Stimulated activated CD4-positive, alpha-beta T cell treated with anti-CD3 and anti-CD28 coated beads, Interleukin-2, amount 100 ng/mL, for 4 hours (primary cell): ENCODE results near the gene ONECUT3.

Experiments
- DNase-seq: peaks from one replicate; pipeline ENCODE4 v3.0.0-alpha.2; 2020; ENCODE audit warnings: low read depth

The ONECUT3 gene

DNA sequence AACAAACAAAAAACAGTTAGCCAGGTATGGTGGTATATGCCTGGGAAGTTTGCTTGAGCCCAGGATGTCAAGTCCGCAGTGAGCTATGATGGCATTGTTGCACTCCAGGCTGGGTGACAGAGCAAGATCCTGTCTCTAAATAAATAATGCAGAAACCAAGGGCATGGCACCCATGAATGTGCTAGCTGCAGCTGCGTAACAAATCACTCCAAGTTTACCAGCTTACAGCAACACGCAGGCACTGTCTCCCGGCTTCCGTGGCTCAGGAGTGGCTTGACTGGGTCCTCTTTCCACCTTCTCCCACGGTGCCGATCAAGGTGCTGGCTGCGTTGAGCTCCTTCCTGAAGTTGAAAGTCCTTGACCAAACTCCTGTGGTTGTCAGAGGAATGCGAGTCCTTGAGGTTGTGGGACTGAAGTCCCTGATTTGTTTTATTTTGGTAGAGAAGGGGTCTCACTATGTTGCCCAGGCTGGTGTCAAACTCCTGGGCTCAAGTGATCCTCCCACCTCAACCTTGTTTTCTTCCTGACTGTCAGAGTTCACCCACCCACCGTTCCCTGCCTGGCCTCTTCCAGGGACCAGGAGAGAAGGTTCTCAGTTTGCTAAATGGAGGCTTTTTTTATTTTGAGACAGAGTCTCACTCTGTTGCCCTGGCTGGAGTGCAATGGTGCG is 13.2 kb upstream of the ONECUT3 start:
- no peak for DNase-seq

DNA sequence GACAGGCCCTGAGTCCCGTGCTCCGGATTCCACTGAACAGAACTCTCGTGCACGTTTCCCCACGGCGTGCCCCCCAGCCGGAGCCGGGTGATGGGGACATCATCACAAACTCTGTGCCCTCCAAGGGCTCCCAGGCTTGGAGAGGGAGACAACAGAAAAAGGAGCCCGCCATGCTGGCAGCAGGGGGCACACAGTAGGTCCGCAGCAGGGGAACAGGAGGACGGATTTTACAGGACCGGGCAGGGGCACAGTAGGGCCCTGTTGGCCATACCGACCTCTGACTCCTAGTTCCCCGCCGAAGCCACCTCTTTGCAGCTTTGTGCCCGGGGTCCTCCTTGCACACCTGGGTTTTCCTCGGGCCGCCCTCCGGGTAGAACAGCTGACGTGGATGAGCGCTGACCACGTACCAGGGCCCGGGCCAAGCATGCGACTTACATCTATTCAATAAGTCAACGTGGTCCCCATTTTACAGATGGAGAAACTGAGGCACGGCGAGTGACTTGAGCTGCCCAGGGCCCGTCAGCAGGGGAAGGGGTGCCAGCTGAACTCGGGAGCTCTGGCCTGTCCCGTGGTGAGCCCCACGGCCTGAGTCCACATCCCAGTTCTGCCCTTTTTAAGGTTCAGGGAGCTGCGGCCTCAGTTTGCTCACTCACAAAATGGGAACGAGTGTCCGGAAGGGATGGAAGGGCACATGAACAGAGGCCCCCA is 10.2 kb upstream of the ONECUT3 start:
- no peak for DNase-seq

DNA sequence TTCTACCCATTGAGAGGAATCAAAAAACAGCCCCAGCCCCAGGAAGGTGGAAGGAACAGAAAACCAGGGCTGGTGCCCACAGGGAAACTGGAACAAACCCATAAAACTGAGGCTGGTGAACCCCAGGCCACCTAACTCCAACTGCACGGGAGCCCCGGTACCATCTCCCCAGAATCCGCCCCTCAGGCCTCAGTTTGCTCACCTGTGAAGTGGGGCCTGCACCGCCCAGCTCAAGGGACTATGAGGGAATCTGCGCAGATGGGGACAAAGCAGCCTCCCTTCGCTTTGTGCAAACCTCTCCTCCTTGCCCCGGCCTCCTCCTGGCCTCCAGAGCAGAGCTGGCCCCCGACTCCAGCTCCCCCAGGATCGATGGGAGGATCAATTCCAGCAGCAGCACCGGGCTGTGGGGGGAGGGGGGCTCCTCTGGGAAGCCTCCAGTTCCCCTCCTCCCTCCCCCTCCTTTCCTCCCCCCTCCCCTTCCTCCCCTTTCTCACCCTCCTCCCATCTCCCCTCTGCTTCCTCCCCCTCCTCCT is 9.1 kb upstream of the ONECUT3 start:
- no peak for DNase-seq

DNA sequence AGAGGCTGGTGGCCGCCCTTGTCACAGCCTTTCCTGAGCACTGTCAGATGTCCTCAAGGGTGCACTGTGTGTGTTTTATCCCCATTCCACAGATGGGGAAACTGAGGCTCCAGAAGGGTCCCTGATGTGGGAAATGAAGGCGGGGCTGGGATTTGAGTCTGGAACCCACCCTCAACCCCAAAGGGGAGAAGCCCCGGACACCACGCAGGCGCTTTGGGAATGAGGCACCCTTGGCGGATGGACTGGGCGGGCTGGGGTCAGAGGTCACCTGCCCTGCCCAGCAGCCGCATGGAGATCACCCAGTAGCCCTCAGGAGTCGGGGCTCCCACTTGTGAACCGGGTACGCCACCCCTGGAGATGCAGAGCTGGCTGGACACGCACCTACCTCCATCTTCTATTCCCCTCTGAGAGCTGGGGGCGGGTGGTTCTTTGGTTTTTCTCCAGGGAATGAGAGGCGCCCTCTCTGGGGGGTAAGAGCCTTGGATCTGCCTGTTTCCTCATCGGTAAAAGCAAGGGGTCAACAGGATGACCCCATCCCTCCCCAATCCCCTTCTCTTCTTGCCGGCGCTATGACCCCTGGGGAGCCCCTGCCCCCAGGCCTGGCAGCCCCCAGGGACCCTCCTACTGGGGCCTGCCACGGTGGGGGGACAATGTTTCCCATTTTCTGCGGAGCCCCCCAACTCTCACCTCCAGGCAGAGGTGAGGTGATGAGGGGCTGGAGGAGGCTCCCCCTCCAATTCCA is 8.3 kb upstream of the ONECUT3 start:
- no peak for DNase-seq

DNA sequence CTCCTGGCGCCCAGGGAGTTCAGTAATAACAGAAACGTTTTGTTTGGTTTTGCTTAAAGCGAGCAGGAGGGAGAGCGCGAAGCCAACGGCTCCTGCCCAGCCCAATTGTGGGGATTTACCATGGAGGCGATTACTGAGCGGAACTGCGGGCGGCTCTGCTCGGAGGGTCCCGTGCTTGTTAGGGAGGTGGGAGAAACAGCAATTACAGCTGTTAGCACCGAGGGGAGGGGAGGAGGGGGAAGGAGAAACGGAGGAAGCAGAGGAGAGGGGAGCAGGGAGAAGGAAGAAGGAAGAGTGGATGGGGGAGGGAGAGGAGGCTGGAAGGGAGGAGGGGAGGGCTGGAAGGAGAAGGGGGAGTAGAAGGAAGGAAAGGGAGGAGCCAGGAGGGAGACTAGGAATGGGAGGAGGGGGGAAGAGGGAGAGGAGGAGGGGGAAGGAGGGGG is 7.7 kb upstream of the ONECUT3 start:
- DNase-seq = no peak

DNA sequence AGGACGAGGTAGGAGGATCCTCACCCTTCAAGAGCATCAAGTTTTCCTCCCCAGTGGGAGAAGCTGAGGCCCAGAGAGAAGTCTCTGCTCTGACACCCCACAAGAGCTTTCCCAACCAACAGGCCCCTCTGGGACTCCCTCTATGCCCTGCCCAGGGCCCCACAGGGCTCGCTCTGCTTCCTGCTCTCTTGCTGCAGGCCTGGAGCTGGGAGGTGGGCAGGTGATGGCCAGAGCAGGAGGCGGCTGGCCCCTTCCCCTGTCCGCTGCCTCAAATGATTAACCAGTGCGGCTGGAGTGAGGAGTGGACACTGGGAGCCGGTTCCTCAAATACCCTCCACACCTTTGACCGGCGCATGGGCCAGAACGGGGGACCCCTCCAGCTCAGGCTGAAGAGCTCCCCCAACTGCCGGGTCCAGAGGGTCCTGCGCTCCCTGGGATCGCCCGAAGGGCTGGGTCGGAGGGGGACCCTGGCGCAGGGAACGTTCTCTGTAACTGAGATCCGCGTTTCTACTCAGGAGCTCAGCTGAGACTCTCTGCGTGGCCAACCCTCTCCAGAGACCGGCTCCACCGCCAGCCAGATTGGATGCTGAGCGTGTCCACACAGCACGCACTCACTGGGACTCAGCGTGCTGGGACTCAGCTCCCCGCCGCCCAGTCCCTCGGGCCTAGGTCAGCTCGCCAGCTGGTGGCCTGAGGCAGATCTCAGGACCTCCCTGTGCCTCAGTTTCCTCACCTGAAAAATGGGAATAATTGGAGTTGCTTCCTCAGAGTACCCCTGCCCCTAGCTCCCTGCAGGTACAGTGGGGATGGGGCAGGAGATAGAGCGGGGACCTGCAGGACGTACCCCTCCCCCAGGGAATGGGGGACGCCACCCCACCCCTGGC is 6.7 kb upstream of the ONECUT3 start:
- DNase-seq = no peak

DNA sequence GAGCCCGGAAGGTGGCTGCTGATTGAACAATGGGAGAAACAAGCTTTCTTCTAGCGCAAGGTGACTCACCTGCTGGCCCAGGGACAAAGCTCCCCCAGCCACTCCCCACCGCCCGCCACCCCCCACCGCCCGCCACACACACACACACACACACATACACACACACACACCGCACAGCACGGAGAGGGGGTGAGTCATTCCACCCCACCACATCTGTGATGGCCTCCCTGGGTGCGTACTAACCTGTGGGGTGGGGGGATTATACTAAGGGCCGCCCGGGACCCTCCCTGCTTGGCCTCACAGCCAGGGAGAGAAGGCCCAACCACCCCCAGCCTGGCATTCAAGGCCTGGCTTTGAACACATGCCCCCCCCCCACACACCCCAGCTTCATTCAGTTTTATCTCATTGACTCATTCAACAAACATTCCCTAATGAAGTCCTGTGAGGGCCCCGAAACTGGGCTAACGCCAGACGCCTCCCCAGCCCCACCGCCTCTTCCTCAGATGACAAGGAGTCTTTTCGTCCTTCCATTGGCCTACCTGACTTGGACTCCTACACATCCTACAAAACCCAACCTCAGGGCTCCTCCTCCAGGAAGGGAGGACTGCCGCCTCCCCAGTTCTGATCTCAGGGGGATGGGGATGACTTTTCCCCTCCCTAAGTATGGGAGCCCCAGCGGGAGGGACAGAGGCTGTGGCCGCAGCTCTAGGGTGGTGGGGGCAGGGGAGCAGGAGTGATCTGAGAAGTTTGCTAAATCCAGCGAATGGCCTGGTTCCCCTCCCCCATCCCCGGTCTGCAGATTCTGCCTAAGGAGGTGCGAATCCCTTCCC is 5.8 kb upstream of the ONECUT3 start:
- peak; percentile 24 for DNase-seq

DNA sequence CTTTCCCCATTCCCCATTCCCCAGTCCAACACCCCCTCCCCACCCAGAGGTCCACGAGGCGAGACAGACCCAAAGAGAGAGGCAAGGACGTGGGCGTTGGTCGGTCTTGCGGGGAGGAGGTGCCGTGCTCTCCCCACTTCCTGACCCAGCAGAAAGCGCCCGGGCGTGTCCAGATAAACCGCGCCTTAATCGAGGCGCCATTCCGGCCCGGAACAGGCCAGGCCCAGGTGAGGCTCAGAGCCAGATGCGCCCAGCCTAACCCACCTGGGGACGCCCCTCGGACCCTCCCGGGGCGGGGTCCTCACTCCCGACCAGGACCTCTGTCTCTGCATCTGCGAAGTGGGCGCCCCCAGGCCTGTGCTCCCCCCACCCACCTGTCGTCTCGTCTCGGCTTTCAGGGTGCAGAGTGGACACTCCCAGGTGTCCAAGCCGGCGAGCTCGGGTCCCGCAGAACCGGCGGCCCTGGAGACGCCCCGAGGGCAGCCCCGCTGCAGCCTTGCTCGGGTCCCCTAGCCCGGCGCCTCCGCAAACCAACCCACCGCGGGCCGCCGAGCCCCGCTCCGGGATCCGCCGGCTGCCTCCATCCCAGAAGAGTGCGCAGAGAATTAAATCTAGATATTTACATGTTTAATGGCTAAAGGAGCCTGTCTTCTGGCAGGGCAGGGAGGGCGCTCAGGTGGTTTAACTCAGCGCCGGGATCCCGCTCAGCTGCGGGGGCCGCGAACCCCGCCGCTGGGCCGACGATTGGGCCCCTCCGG is 5.0 kb upstream of the ONECUT3 start:
- no peak for DNase-seq

DNA sequence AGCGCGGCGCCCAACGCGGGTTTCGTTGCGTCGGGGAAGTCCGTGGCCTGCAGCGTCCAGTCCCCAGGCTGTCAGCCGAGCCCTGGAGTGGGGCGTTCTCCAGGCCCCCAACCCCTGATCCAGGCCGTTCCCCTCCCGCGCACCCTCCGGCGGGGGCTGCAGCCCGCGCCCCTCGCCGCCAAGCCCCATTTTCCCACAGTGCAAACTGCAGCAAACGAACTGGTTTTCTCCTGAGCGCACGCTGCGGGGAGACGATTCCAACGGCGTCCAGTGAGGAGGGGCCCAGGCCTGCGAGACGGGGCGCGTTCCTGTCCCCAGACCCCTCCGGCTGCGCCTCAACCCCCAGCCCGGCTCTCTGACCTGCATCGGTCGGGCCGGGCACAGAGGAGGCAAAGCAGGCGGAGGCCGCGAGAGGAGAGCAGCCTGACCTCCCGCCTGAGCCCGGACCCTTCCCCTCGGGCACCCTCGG is 4.4 kb upstream of the ONECUT3 start:
- DNase-seq = no peak

DNA sequence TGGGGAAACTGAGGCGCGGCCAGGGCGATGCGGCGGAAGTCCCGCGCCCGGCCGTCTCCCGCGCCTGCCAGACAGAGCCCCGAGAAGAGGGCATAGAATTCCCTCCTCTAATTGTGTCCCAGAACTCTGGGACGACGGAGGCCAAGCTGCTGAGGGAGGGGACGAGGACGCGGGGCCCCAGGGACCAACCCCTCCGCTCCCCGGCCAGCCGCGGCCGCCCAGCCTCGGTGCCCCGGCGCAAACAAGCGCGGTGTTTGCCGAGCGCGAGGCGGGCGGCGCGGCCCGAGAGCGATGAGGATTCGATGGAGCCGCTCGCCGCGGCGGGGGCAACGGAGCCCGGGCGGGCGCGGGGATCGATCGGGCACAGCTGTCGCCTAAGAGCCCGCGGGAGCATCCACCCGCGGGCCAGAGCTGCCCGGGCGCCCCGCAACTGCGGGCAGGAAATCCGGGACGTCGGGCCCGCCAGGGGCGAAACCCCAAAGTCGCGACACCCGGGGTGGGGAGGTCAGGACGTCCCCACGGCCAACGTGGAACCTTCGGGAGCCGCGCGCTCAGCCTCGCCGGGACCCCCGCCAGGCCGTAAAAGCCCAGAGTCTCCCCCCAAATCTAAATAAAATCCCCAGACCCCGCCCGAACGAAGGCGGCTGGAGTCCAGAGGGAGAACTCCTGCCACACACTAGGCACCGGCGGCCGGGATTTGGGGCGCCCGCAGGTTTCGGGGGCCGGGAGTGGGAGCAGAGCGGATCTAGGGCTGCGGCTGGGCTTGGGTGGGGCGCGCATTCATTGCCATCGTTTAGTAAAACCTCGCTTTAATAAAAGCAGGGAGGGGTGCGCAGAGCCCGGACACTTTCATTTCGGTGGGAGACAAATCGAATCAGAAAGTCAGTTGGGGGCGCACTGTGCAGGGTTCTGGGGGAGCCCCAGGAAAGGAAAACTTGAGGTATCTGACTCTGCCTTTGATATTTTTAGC is 3.6 kb upstream of the ONECUT3 start:
- no peak for DNase-seq

DNA sequence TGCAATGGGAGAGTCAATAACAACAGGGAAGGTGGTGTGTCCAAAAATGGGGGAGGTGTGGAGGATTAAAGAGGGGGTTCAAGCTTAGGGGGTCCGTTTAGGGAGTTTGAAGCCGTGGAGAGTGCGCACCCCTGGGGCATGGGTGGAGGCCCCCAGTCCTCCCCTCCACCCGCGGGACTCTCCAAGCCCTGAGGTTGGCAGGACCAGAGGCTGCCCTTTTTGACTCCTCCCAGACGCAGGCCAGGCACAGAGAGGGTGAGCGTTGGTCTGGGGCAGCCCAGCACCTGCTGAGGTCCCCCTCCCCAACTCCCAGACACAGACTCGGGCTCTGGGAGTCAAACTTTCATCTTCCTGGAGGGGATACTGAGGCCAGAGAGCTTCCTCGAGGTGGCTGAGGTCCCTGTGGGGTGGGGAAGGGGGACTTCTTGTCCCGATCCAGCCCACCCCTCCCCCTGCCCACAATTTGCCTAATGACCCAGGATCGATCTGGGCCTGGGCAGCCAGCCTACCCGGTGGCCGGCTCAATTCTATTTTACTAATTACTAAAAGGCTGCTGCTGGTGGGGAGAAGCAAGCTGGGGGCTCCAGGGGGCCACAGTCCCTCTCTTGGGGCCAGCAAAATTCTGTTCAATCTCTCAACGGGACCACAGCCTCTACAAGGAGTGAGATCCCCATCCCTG is 2.8 kb upstream of the ONECUT3 start:
- no peak for DNase-seq

DNA sequence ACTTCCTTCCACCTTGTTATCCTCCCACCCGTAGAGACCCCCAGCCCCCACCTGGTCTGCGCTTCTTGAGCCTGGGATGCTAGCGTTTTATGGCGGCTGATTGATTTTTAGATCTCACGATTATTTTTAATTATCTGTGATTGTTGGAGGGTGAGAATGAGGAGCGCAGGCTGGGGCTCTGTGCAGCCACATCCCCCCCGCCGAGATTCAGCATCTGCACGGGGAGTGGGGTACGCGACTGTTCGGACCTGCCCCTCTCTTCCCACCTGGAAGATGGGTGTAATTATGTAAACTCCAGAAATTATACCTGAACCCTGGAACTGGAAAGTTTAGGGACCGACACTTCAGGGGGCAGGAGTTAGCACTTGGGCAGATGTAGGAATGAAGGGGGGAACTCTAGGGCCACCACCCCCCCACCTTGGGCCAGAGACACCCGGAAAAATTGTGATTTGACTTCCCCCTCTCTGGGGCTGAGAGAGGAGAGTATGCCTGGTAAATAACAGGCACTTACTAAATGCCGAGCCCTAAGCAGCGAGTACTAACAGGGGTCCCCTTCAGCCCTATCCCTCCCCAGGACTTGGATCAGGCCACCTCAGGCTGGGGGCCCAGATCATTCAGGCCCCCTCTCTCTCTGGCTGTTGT is 1.8 kb upstream of the ONECUT3 start:
- no peak for DNase-seq

DNA sequence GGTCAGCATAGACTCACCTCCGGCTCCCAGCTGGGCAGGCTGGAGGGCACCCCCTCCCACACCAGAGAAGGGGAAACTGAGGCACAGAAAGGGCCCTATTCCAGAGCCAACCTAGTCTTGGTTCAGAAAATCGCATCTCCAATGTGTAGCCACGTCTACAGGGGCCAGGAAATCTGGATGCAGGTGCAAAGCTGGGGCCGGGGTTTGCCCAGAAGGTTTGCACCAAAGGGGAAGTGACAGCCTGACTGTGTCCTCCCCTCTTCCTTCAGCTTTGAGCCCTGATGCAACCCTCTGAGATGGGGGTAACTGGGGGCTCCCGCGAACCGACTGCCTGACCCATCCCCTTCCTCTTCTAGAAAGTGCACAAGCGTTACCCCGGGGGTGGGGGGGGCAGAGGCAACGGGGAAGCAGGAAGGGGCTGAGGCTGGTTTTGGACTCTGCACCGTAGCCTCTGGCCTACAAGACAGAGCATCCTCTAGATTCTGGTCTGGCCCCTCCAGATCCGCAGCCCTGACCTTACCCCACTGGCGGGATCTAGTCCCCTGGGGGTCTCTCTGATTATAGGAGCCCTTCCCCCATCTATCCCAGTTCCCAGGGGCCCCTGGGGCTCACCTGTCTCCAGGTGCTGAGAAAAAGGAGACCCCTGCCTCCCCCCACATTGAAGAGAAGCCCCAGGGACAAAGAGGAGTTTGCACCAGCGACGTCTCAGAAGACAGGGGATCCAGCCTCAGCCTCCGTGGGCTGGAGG is 1.1 kb upstream of the ONECUT3 start:
- no peak for DNase-seq

DNA sequence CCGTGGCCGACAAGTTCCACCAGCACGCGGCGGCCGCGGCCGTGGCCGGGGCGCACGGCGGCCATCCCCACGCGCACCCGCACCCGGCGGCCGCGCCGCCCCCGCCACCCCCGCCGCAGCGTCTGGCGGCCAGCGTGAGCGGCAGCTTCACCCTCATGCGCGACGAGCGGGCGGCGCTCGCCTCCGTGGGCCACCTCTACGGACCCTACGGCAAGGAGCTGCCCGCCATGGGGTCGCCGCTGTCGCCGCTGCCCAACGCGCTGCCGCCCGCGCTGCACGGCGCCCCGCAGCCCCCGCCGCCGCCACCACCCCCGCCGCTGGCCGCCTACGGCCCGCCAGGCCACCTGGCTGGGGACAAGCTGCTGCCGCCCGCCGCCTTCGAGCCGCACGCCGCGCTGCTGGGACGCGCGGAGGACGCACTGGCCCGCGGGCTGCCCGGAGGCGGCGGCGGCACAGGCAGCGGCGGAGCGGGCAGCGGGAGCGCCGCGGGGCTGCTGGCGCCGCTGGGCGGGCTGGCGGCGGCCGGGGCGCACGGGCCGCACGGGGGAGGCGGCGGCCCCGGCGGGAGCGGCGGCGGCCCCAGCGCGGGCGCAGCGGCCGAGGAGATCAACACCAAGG is 821 bp downstream of the ONECUT3 start:
- DNase-seq = no peak

DNA sequence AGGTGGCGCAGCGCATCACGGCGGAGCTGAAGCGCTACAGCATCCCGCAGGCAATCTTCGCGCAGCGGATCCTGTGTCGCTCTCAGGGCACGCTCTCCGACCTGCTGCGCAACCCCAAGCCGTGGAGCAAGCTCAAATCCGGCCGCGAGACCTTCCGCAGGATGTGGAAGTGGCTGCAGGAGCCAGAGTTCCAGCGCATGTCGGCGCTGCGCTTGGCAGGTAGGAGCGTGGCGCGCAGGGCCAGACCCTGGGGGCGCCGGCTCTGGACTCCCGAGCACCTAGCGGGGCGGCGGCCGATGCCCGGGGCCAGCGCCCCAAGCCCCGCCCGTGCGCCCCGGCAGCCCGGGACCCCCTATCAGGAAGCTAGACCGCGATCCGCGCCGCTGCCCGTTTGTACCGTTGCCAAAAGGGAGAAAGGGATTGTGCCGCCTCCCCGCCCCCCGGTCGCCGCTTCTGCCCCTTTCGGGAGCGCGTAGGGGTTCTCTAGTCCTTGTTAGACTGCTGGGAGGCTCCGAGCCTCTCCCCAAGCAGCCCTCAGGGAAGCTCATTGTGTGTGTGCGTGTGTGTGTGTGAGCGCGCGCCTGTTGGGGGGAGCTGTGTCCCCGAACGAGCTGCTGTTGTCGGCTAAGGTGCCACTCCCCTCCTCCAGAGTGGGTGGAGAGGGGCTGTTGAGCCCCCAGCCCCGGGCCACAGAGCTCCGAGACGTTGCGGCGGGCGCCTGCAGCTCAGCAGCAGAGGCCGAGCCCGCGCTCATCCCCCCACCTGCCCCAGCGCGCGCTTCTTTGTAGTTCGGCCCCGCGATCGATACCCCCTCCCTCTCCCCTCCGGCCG is 1.5 kb downstream of the ONECUT3 start:
- no peak for DNase-seq
